Measurements from ENCODE around the gene DNPEP.

DNA sequence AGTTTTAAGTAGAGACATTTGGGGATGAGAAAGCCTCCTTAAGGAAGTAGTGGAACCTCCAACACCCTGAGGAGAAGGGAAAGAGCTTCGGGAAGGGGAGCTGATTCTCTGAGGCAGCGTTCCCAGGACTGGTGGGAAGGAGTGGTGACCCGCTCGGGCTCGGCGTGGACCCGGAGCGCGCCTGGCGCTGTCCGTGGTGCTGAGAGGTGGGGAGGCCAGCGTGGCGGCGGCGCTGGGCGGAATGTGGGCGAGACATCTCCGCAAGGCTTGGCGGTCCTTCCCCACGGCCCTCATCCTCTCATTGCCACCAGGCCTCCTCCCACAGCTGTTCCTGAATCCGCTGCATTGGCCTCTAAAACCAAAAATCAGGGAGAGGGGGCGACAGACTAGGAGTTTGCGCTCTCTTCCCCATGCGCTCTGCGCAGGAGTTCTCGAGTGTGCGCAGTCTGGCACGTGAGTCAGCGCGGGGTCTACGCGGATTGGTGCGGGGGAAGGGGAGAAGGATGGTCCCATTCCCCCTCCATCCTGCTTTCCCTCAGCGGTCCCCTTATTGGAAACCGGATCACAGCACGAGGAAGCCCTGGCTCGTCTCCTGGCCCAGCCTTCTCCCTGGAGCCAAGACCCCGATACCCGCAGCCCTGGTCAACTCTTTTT lies 56.0 kb downstream of the DNPEP start:
- no peak for TF ChIP-seq CTCF (IDR thresholded peaks at IDR 0.05; ENCODE audit: insufficient read depth, low read length, poor library complexity, severe bottlenecking)
- no peak for TF ChIP-seq EZH2phosphoT487 (conservative IDR thresholded peaks at IDR 0.05; ENCODE audit: low read length)
